A549 (cell line): ENCODE data around the gene PMIS2. TPM values are rescaled to one million over a fixed set of nuclear protein-coding genes. Genes with fewer than 3 reads are reported as not detected.
A peak's percentile ranks its signal among the peaks of the same experiment; 100 is the strongest.

Experiments
- EHF ChIP-seq: fragments of 250-450 bp; sonication (Bioruptor Pico); IDR thresholded peaks from 2 replicates; pipeline ENCODE4 v1.5.0; 2020; ENCODE audit warnings: mild to moderate bottlenecking
- ESRRA ChIP-seq: fragments of 150-350 bp; IDR thresholded peaks from 2 replicates; pipeline ENCODE4 v1.6.1; 2014; ENCODE audit warnings: mild to moderate bottlenecking, low read length, borderline replicate concordance
- HDAC2 ChIP-seq: fragments of 200-600 bp; sonication (generic); IDR thresholded peaks from 2 replicates; pipeline ENCODE4 v1.6.1; 2016
- HMGXB4 ChIP-seq: fragments of 250-450 bp; sonication (Bioruptor Pico); IDR thresholded peaks from 2 replicates; pipeline ENCODE4 v1.5.0; 2021; ENCODE audit warnings: mild to moderate bottlenecking, moderate library complexity, borderline replicate concordance
- HOXB13 ChIP-seq: fragments of 250-450 bp; sonication (Bioruptor Pico); IDR thresholded peaks from 2 replicates; pipeline ENCODE4 v1.5.0; 2020; ENCODE audit warnings: low read depth, mild to moderate bottlenecking, moderate library complexity
- HOXB5 ChIP-seq: fragments of 250-450 bp; sonication (Bioruptor Pico); IDR thresholded peaks from 2 replicates; pipeline ENCODE4 v1.5.0; 2020; ENCODE audit warnings: mild to moderate bottlenecking, moderate library complexity
- JUN ChIP-seq, 2 experiments: fragments of >200 bp; sonication (Bioruptor Twin); formaldehyde crosslinking; IDR thresholded peaks; 2 replicates in 1 of 2; 3 replicates in 1 of 2; pipeline ENCODE4 v1.6.1; 2016 to 2017
- KDM1A ChIP-seq: fragments of 200-600 bp; sonication (generic); IDR thresholded peaks from 2 replicates; pipeline ENCODE4 v1.6.1; 2016; ENCODE audit warnings: low read depth, mild to moderate bottlenecking
- KDM5A ChIP-seq: fragments of 200-600 bp; sonication (generic); IDR thresholded peaks from 2 replicates; pipeline ENCODE4 v1.6.1; 2016; ENCODE audit warnings: antibody characterized with exemption, mild to moderate bottlenecking
- MAX ChIP-seq: IDR thresholded peaks from 2 replicates; pipeline ENCODE4 v1.6.1; 2012
- NFE2L2 ChIP-seq: fragments of 150-350 bp; conservative IDR thresholded peaks from 2 replicates; pipeline ENCODE4 v1.6.1; 2014; ENCODE audit warnings: low read length
- NR3C1 ChIP-seq: fragments of >200 bp; sonication (Bioruptor Twin); formaldehyde crosslinking; IDR thresholded peaks from 3 replicates; pipeline ENCODE4 v1.6.1; 2017
- PHF8 ChIP-seq: fragments of 200-600 bp; sonication (generic); IDR thresholded peaks from 2 replicates; pipeline ENCODE4 v1.6.1; 2016; ENCODE audit warnings: low read depth, mild to moderate bottlenecking, antibody characterized with exemption, moderate library complexity, borderline replicate concordance
- POLR2AphosphoS2 ChIP-seq: conservative IDR thresholded peaks from 2 replicates; pipeline ENCODE4 v1.6.1; 2012; ENCODE audit warnings: low read length, improper control_type of control experiment, inconsistent platforms
- RAD21 ChIP-seq, 2 experiments: fragments of >200 bp in 1 of 2; sonication (Bioruptor Twin) in 1 of 2; formaldehyde crosslinking in 1 of 2; IDR thresholded peaks in 1 of 2; conservative IDR thresholded peaks in 1 of 2; 2 replicates in 1 of 2; 3 replicates in 1 of 2; pipeline ENCODE4 v1.6.1; 2012 to 2018; ENCODE audit warnings: inconsistent platforms in 1 of 2
- RFX5 ChIP-seq: fragments of 450-650 bp; IDR thresholded peaks from 2 replicates; pipeline ENCODE4 v1.7.1; 2014; ENCODE audit warnings: antibody characterized with exemption, mild to moderate bottlenecking, moderate library complexity
- TFCP2L1 ChIP-seq: fragments of 250-450 bp; sonication (Bioruptor Pico); IDR thresholded peaks from 2 replicates; pipeline ENCODE4 v1.5.0; 2021; ENCODE audit warnings: mild to moderate bottlenecking
- TP53 ChIP-seq: fragments of 250-450 bp; sonication (Bioruptor Pico); IDR thresholded peaks from 2 replicates; pipeline ENCODE4 v1.5.0; 2021; ENCODE audit warnings: mild to moderate bottlenecking, moderate library complexity
- ZFP36 ChIP-seq: fragments of 450-650 bp; IDR thresholded peaks from 2 replicates; pipeline ENCODE4 v1.6.1; 2014; ENCODE audit warnings: borderline replicate concordance; ENCODE audit not compliant: partially characterized antibody
- polyA plus RNA-seq, 4 experiments: library from polyadenylated mRNA; depleted of rRNA in 3 of 4; stranded (reverse); fragments of >200 nt; fragmentation: RNase III in 1 of 4; extraction: RNeasy Plus Mini Kit Qiagen cat#74134 plus additional on column Dnase treatment in 1 of 4; gene quantifications; 2 replicates in 3 of 4; 3 replicates in 1 of 4; pipeline ENCODE4 v1.2.3, GENCODE V29; 2011 to 2017
- TF ChIP-seq, protein P1 (sequence below): fragments of >200 bp; sonication (Bioruptor Twin); formaldehyde crosslinking; IDR thresholded peaks from 3 replicates; pipeline ENCODE4 v1.6.1; 2016
- TF ChIP-seq, protein P2 (sequence below): fragments of 150-350 bp; IDR thresholded peaks from 2 replicates; pipeline ENCODE4 v1.6.1; 2014; ENCODE audit warnings: low read depth, mild to moderate bottlenecking, low read length
- TF ChIP-seq, protein P3 (sequence below): fragments of >200 bp; sonication (Bioruptor Twin); formaldehyde crosslinking; IDR thresholded peaks from 3 replicates; pipeline ENCODE4 v1.5.1; 2016

The PMIS2 gene
- polyA plus RNA-seq, 2 of the 4 experiments (the other 2 are of a cell fraction), result not detected

- TF ChIP-seq TFCP2L1 (0 out of 2 replicates have a peak, but pooled peaks have one; percentile 52), KDM5A (peak; percentile 60), JUN (IDR thresholded peaks at IDR 0.05) (peak; percentile 91 to 97), HMGXB4 (no peak; the same call in 1 of the 2 replicates), HOXB13 (0 out of 2 replicates have a peak, but pooled peaks have one; percentile 21), NFE2L2 (no peak), RAD21 (conservative IDR thresholded peaks at IDR 0.05 in 1 of 2, IDR thresholded peaks at IDR 0.05 in 1 of 2) (no peak), POLR2AphosphoS2 (no peak), KDM1A (no peak), PHF8 (peak; percentile 94), HOXB5 (CRISPR knock-in tag) (0 out of 2 replicates have a peak, but pooled peaks have one; percentile 46), TP53 (no peak), ZFP36 (no peak), EHF (CRISPR knock-in tag) (no peak), HDAC2 (no peak), RFX5 (peak; percentile 86), ESRRA (peak; percentile 5; the same call in 1 of the 2 replicates), NR3C1 (no peak), MAX (peak; percentile 96)
- TF ChIP-seq, protein P1, sequence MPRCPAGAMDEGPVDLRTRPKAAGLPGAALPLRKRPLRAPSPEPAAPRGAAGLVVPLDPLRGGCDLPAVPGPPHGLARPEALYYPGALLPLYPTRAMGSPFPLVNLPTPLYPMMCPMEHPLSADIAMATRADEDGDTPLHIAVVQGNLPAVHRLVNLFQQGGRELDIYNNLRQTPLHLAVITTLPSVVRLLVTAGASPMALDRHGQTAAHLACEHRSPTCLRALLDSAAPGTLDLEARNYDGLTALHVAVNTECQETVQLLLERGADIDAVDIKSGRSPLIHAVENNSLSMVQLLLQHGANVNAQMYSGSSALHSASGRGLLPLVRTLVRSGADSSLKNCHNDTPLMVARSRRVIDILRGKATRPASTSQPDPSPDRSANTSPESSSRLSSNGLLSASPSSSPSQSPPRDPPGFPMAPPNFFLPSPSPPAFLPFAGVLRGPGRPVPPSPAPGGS, result peak; percentile 97
- TF ChIP-seq, protein P2, sequence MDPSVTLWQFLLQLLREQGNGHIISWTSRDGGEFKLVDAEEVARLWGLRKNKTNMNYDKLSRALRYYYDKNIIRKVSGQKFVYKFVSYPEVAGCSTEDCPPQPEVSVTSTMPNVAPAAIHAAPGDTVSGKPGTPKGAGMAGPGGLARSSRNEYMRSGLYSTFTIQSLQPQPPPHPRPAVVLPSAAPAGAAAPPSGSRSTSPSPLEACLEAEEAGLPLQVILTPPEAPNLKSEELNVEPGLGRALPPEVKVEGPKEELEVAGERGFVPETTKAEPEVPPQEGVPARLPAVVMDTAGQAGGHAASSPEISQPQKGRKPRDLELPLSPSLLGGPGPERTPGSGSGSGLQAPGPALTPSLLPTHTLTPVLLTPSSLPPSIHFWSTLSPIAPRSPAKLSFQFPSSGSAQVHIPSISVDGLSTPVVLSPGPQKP, result 0 out of 2 replicates have a peak, but pooled peaks have one; percentile 17
- TF ChIP-seq, protein P3, sequence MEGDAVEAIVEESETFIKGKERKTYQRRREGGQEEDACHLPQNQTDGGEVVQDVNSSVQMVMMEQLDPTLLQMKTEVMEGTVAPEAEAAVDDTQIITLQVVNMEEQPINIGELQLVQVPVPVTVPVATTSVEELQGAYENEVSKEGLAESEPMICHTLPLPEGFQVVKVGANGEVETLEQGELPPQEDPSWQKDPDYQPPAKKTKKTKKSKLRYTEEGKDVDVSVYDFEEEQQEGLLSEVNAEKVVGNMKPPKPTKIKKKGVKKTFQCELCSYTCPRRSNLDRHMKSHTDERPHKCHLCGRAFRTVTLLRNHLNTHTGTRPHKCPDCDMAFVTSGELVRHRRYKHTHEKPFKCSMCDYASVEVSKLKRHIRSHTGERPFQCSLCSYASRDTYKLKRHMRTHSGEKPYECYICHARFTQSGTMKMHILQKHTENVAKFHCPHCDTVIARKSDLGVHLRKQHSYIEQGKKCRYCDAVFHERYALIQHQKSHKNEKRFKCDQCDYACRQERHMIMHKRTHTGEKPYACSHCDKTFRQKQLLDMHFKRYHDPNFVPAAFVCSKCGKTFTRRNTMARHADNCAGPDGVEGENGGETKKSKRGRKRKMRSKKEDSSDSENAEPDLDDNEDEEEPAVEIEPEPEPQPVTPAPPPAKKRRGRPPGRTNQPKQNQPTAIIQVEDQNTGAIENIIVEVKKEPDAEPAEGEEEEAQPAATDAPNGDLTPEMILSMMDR, result no peak
Measured at GRCh38 chr19:35545001-35545854, 40.7 kb upstream of the PMIS2 start, which contains the start of gene TMEM147 (continued).
